GM19463 (cell line): ENCODE results near the gene THYN1.

Source experiments
- ATAC-seq: cut with Tn5 transposase; IDR thresholded peaks from one replicate; pipeline ENCODE4 v1.9.1; 2021; ENCODE audit warnings: mild to moderate bottlenecking, moderate library complexity; ENCODE audit not compliant: unreplicated experiment

Gene THYN1

DNA sequence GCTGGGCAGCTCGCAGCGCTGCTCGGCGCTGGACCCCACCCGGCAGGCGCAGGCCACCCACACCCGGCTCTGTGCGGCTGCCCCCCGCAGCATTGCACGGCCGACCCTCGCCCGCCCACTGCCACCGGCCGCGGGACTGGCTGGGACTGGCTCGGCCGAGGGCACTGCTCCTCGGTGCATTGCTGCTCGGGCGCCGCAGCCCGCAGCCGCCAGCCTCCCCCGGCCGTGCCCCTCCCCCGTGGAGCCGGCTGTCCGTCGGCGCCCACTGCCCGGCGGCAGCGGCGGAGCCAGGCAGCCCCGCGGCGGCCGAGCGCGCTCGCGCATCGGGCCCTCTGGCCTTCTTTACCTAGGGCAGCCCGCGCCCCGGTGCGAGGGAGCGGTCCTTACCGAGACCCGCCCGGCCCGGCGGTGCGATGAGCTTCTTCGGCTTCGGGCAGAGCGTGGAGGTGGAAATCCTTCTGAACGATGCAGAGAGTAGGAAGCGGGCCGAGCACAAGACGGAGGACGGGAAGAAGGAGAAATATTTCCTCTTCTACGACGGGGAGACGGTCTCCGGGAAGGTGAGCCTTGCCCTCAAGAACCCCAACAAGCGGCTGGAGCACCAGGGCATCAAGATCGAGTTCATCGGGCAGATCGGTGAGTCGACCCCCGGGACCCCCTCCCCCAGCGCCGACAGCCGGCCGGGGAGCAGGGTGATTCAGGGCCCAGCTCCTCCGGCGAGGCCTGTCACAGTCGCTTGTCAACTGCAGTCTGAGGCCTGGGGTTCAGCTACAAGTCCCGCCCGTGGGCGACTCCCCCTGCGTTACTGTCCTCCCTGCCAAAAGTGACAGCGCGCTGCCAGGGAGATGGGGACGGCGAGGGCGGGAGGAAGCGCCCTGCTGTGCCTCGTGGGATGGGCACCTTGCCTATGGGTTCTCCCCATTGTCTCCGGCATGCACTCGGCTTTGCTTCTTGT is 28.2 kb downstream of the THYN1 start:
- peak; percentile 13 for ATAC-seq

DNA sequence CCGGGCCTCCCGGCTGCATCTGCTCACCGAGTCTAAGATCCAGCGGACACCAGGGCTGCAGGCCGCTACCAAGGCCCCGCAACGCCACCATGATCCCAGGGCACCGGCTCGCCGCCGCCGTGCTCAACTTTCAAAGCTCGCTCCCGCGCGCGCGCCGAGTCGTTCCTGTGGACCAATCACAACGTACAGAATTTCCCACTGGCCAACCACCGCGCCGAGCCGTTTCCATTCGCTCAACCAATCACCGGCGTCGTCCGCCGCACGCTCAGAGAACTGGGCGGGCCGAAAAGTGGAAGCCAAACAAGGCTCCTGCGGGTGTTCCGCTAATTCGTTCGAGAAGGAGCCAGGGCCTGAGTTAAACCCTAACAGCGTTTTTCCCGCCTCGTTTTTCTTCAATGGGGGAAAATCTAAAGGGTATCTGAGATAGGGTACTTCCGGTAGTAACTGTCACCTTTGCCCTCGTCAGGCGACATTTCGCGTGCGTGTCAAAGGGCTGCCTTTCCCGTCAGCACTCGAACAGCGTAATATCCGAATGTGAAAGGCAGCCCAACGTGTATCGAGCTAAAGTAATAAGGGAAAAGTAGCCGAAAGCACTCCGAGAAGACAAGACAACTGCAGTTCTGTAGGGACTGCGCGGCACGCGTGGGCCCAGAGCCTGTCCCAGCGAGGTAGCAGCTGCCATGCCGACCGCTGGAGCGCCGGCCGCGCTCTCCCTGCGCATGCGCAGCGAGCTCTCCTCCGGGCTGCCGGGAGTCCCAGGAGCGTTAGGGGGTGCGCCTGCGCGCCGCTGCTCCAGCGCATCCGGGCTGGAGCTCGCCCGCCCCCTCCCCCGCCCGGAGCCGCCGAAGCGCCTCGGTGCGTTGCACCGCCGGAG is 29.1 kb downstream of the THYN1 start, which contains the start of the genes NCAPD3 and VPS26B:
Gene NCAPD3 (minus strand): TSS at position 132 of the 874 bp plus-strand sequence. CDS start 41 bp downstream, at position 91.
Gene VPS26B (plus strand): TSS at position 836 of the 874 bp plus-strand sequence. CDS start 452 bp downstream, outside the sequence.
- ATAC-seq: peak; percentile 69

DNA sequence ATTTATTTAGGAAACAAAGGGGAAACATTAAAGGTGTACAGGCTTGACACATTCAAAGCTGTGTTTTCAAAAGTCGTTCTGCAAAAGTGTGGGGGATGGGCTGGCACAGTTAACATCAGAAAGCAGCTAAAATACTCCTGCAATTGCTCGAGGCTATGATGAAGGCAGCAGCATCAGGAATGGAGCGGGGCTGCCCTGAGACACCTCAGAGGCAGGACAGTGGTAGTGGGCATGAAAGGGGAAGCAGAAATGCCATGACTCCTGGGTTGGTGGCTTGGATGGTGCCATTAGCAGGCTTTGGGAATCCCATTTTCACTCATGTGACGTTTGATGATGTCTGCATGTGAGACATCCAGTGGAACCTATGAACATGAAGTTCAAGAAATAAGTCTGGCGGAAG is 30.0 kb downstream of the THYN1 start:
- no peak for ATAC-seq

DNA sequence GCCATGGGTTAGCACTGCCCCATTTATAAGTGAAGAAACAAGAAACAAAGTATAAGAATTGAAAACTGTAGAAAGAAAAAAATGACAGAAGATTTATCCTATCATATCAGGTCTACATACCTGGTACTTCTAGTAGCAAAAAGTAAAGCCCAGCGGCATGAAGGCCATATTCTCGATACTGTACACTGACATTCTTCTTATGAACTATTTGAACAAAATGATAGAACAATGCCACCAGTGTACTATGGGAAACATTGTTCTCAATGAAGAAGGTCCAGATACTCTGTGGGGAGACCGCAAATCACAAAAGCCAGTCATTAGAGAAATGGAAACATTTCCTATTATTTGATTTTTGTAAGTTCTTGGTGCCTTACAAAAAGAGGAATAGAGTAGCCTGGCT is 36.3 kb downstream of the THYN1 start:
- ATAC-seq: no peak

DNA sequence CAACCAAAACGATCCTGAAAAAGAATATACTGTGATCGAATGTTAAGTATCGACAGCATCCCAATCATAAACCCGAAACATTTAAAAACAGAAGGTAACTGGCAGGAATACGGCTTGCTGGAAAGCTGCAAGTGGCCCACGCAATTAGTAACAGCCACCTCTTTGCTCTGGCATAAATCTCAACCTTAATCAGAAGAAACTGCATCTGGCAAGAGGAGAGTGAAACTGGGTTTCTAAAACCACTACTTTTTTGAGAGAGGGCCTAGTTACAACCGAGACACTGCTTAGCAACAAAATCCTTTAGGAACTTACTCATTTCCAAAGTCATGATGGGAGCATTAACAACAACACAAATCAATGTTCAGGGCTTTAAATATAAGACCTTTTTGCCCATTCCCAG is 37.3 kb downstream of the THYN1 start:
- ATAC-seq: no peak

DNA sequence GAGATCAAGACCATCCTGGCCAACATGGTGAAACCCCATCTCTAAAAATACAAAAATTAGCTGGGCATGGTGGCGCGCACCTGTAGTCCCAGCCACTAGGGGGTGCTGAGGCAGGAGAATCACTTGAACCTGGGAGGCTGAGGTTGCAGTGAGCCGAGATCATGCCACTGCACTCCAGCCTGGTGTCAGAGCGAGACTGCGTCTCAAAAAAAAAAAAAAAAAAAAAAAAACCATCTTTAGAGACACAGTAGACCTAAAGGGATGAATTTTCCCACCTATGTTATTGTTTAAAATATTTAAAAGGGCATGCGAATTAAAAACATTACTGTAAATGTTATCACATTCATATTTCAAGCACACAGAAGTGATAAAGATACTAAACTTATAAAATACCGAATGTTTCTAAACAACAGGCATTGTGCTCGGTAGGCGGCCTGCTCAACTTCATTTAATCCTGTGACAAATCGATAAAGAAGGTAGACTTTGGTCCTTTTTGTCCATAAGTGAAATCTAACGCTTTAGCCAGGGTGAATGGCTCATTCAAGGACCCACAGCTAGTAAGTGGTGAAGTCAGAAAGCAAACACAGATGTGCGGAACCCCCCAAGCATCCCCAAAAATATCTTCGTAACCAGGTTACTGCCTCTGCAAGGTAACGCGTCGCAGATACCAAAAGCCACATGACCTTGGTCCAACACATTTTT is 45.5 kb downstream of the THYN1 start:
- no peak for ATAC-seq

DNA sequence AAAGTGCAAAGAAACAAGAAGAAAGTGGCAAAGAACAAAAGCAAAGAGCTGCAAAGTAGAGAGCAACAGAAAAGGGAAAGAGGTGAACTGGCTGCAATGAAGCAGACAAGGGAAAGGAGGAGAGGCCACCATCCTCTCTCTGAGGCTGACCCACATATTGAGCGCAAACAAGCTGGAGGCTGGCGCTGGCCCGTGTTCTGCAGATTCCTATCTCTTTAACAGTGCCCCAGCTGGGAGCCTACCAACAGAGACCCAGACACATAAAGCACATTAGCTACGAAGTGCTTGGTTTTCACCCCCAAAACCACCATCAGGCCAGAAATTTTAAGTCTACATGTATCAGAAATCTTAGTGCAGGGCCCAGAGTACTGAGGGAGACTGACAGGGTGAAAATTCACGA is 47.0 kb downstream of the THYN1 start:
- ATAC-seq: no peak

DNA sequence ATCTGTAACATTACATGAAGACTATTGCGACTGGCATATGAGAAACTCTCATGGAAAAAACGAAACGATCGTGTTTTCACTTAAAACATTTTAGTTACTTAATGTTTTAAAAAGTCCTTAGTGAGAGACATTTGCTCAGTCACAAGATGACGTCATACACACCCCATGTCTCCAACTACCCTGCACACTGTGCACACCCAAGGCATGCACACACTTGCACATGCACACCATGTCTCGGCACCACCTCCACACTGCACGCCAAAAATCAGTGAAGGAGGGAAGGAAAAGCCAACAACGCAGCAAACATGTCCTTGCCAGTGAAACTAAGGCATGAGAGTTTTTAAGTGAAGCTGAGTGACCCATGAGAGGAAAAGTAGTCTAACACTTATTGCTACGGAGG is 47.4 kb downstream of the THYN1 start:
- ATAC-seq: no peak

DNA sequence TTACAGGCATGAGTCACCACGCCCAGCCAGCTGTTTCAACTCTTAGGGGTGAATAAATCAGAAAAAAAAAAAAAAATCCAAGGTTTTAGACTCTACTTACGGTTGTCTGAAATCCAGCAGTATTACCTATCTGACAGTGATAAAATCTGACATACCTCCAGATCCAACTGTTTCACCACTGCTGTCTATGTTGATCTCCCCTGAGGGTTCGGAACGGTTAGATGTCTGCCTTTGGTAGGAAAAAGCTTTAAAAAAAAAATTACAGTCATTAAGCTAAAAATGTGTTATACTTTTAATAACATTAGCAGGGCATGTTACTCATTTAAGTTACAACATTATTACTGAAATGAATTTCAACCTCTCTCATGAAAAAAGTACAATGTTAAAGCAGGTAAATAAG is 50.5 kb downstream of the THYN1 start:
- ATAC-seq: no peak

DNA sequence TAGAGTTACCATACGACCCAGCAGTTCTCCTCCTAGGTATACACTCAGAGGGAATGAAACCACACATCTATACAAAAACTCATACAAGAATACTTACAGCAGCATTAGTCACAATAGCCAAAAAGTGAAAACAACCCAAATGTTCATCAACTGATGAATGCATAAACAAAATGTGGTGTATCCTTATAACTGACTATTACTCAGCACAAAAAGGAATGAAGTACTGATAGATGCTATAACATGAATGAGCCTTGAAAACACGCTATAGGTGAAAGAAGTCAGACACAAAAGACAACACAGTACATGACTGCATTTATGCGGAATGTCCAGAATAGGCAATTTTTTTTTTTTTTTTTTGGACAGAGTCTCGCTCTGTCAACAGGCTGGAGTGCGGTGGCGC is 52.5 kb downstream of the THYN1 start:
- no peak for ATAC-seq

DNA sequence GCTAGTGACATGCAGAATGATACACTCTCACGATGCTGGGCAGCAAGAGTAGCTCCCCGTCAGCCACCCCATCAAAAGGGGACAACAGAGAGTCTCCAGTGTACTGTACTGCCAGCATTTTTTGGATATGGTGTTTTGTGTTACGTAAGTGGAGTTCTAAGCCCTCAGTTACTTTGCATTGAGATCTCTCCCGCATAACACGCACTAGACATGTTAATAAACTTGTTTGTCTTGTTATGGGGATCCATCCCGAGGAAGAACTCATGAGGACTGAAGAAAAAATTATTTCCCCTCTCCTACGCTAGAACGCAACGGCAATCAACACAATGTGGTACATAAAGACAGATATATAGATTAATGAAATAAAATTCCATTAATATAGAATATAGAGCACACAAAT is 53.6 kb downstream of the THYN1 start:
- no peak for ATAC-seq
